Gastrocnemius medialis (tissue), 4 donors: ENCODE results near the gene CACNA1C. TPM values are rescaled to one million over a fixed set of nuclear protein-coding genes. Genes with fewer than 3 reads are reported as not detected.
A peak's percentile ranks its signal among the peaks of the same experiment; 100 is the strongest.

Experiments used
- ATAC-seq, 2 donors: fragments of 150-250 bp; one replicate each; pipeline ENCODE4 v1.9.1; 2016
- DNase-seq, 2 donors: peaks; one replicate each; pipeline ENCODE4 v3.0.0-alpha.2; 2019
- H3K27ac ChIP-seq, 4 donors: fragments of 200-600 bp; sonication (generic); 1 replicate in 1 of 4; 2 replicates in 3 of 4; pipeline ENCODE4 v1.5.1; 2016 to 2018; ENCODE audit warnings: mild to moderate bottlenecking in 2 of 4, moderate library complexity in 1 of 4
- H3K27me3 ChIP-seq, 3 donors: fragments of 200-600 bp; sonication (generic) in 2 of 3; 1 replicate in 1 of 3; 2 replicates in 2 of 3; pipeline versions ENCODE4 v1.5.1 to v1.6.0; 2016 to 2019; ENCODE audit warnings: mild to moderate bottlenecking in 1 of 3, moderate library complexity in 1 of 3
- H3K36me3 ChIP-seq, 2 donors: fragments of 200-600 bp; sonication (generic) in 1 of 2; one replicate each; pipeline ENCODE4 v1.5.1; 2017 to 2018
- H3K4me1 ChIP-seq, 2 donors: fragments of 200-600 bp; sonication (generic) in 1 of 2; one replicate each; pipeline ENCODE4 v1.5.1; 2016 to 2017; ENCODE audit warnings: mild to moderate bottlenecking in 2 of 2
- H3K4me3 ChIP-seq, 4 donors: fragments of 200-600 bp; sonication (generic) in 3 of 4; 1 replicate in 1 of 4; 2 replicates in 3 of 4; pipeline ENCODE4 v1.5.1; 2016 to 2019; ENCODE audit warnings: mild to moderate bottlenecking in 2 of 4
- H3K9me3 ChIP-seq, 3 donors: fragments of 200-600 bp; sonication (generic) in 2 of 3; 1 replicate in 1 of 3; 2 replicates in 2 of 3; pipeline ENCODE4 v1.5.1; 2016 to 2019
- CTCF ChIP-seq, 5 experiments: fragments of 450-650 bp in 3 of 5; fragments of 200-600 bp in 2 of 5; sonication (generic) in 2 of 5; IDR thresholded peaks in 4 of 5; conservative IDR thresholded peaks in 1 of 5; 1 replicate in 4 of 5; 2 replicates in 1 of 5; pipeline ENCODE4 v1.5.1; 2016 to 2019; ENCODE audit warnings: antibody characterized with exemption in 5 of 5, mild to moderate bottlenecking in 3 of 5, moderate library complexity in 3 of 5
- POLR2A ChIP-seq, 2 donors: fragments of 450-650 bp; IDR thresholded peaks; one replicate each; pipeline ENCODE4 v1.6.1; 2017; ENCODE audit warnings: antibody characterized with exemption in 2 of 2, mild to moderate bottlenecking in 2 of 2, moderate library complexity in 2 of 2
- in situ Hi-C, 4 donors: fragments of 200-750 bp; cut with MboI; loops; one replicate each; pipeline versions ENCODE4 v1.15.0 to v1.8.0; 2017; ENCODE audit warnings: low sequenced_read_pairs in 4 of 4
- intact Hi-C: fragments of 100-400 bp; cut with DNase I; formaldehyde crosslinking; loops from one replicate; pipeline ENCODE4 v1.15.1; 2023; ENCODE audit warnings: low total_unique reads
- total RNA-seq, 4 donors: library from RNA; depleted of rRNA; stranded (reverse); fragments of >200 nt; gene quantifications; one replicate each; pipeline versions ENCODE4 v1.1.0 to v1.2.3, GENCODE V29; 2016

The CACNA1C gene
- total RNA-seq, 4 donors from 2014 or later, result 0.80 to 1.8 (median 0.91) TPM

DNA sequence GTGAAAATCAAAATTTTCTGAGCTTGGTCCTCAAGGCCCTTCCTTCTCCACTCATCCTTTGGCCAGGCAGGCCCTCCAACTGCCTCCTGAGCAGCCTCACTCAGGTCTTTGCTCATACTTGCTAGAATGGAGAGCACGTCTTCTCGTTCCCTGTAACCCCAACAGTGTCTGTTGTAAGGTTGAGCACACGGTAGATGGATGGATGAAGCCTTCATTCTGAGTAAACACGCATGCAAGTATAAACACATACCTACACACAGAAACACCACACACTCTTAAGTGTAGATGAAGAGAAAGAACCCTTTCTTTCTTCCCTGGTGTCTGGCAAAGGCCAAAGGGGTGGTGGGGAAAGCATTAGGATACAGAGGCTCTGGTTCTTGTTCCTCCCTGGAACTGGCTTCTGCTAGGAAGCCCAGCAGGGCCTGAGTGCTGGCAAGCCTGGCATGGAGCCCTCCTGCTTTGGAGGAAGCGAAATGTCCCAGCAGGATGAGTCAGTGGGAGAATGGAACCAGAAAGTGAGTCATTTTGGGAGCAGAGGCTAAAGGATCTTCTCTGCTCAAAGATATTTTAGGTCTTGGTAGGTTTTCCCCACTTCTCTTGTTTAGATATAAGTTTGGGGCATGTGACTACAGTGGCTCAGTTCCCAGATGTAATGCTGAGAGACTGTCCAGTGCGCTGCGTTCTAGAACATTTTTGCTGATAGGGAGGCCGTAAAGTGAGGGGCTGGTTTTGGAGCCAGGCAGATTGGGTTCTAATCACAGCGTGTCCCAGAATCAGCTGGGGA is 127.4 kb downstream of the CACNA1C start:
- in situ Hi-C loops (no loop called here), intact Hi-C loops (no loop called here)
- peak overlapping the region in 3 of 4 donors; percentile 20 to 59 (median 40) for H3K27ac ChIP-seq
- no peaks in the 10 kb centered on the region for H3K4me1 ChIP-seq
- peaks cover 0 to 3% (median 0%) of the 10 kb centered on the region in 3 donors for H3K27me3 ChIP-seq
- H3K9me3 ChIP-seq, result no peaks in the 10 kb centered on the region
- DNase-seq (peak in 1 of 2 donors; percentile 45), ATAC-seq (peak; percentile 36 to 66)
- H3K36me3 ChIP-seq, result no peaks in the 10 kb centered on the region
- no peak for TF ChIP-seq CTCF (IDR thresholded peaks at IDR 0.05 in 4 of 5, conservative IDR thresholded peaks at IDR 0.05 in 1 of 5)
- no peak for TF ChIP-seq POLR2A (IDR thresholded peaks at IDR 0.05)
- no peak overlapping the region for H3K4me3 ChIP-seq

DNA sequence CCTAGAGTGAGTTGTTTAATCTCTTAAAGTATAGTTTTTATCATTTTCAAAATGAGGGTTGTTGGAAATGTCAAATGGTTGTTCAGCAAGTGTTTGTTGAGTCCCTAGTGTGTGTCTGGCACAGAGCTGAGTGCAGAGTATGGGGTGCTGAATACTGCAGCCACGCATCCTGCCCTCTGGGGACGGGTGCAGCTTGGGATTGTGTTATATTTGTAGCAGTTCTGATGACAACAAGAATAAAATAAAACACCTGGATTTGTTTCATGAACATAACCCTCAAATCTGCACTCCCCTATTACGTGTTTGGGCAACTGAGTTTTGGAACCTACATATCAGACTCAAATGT is 127.9 kb downstream of the CACNA1C start:
- no peaks in the 10 kb centered on the region for H3K9me3 ChIP-seq
- TF ChIP-seq CTCF (IDR thresholded peaks at IDR 0.05 in 4 of 5, conservative IDR thresholded peaks at IDR 0.05 in 1 of 5), result no peak
- TF ChIP-seq POLR2A (IDR thresholded peaks at IDR 0.05), result no peak
- intact Hi-C loops, result no loop called here
- peaks cover 0 to 3% (median 2%) of the 10 kb centered on the region in 3 donors for H3K27me3 ChIP-seq
- peak overlapping the region in 1 of 4 donors; percentile 20 for H3K27ac ChIP-seq
- H3K4me1 ChIP-seq, result no peaks in the 10 kb centered on the region
- ATAC-seq (no peak), DNase-seq (no peak)
- H3K36me3 ChIP-seq, result no peaks in the 10 kb centered on the region
- H3K4me3 ChIP-seq, result no peak overlapping the region
- in situ Hi-C loops, result no loop called here

- DNase-seq (no peak), ATAC-seq (peak in 1 of 2 donors; percentile 36)
- Histone ChIP-seq H3K27me3 (peaks cover 0 to 3% (median 2%) of the 10 kb centered on the region in 3 donors), H3K9me3 (no peaks in the 10 kb centered on the region), H3K4me3 (no peak overlapping the region), H3K36me3 (no peaks in the 10 kb centered on the region), H3K27ac (peak overlapping the region in 1 of 4 donors; percentile 18), H3K4me1 (no peaks in the 10 kb centered on the region)
- TF ChIP-seq CTCF (IDR thresholded peaks at IDR 0.05 in 4 of 5, conservative IDR thresholded peaks at IDR 0.05 in 1 of 5), result no peak
- TF ChIP-seq POLR2A (IDR thresholded peaks at IDR 0.05), result no peak
- in situ Hi-C loops (no loop called here), intact Hi-C loops (no loop called here)
Observed at GRCh38 chr12:2183556-2184541, 131.1 kb downstream of the CACNA1C start.

- in situ Hi-C loops, result no loop called here
- H3K27ac ChIP-seq, result no peak overlapping the region
Observed at GRCh38 chr12:2185751-2186341, 133.1 kb downstream of the CACNA1C start.

More at GRCh38 chr12:2185751-2186341, 133.1 kb downstream of the CACNA1C start:
- no peak for ATAC-seq
- DNase-seq, result no peak
- intact Hi-C loops, result no loop called here
- no peaks in the 10 kb centered on the region for H3K36me3 ChIP-seq
- TF ChIP-seq CTCF (IDR thresholded peaks at IDR 0.05 in 4 of 5, conservative IDR thresholded peaks at IDR 0.05 in 1 of 5) (no peak), POLR2A (IDR thresholded peaks at IDR 0.05) (no peak)
- H3K27me3 ChIP-seq, result peaks cover 0 to 3% (median 2%) of the 10 kb centered on the region in 3 donors
- no peaks in the 10 kb centered on the region for H3K9me3 ChIP-seq
- no peak overlapping the region for H3K4me3 ChIP-seq
- no peaks in the 10 kb centered on the region for H3K4me1 ChIP-seq
